Activated naive CD4-positive, alpha-beta T cell treated with anti-CD3 and anti-CD28 coated beads for 36 hours (primary cell): ENCODE measurements around the gene L1CAM. TPM values are rescaled to one million over a fixed set of nuclear protein-coding genes. Genes with fewer than 3 reads are reported as not detected.

Experiments
- CTCF ChIA-PET: fragments of 350-600 bp; sonication (Branson Sonifier 250); formaldehyde crosslinking; loops from one replicate; lab custom pipeline; 2021; ENCODE audit warnings: antibody characterized with exemption; lab: Charles Lee
- DNase-seq: peaks from one replicate; pipeline ENCODE4 v3.0.0-alpha.2; 2020
- H3K27ac Mint-ChIP-seq: one replicate; pipeline ENCODE4 v1.8.0; 2021; ENCODE audit warnings: mild to moderate bottlenecking, mixed read lengths
- H3K27me3 Mint-ChIP-seq: one replicate; pipeline ENCODE4 v1.8.0; 2021; ENCODE audit warnings: low read depth, mixed read lengths
- H3K36me3 Mint-ChIP-seq: one replicate; pipeline ENCODE4 v1.8.0; 2021; ENCODE audit warnings: low read depth, mixed read lengths
- H3K4me1 Mint-ChIP-seq: one replicate; pipeline ENCODE4 v1.8.0; 2021; ENCODE audit warnings: low read depth, mixed read lengths
- H3K4me3 Mint-ChIP-seq: one replicate; pipeline ENCODE4 v1.8.0; 2021; ENCODE audit warnings: mild to moderate bottlenecking, moderate library complexity, mixed read lengths
- H3K9me3 Mint-ChIP-seq: one replicate; pipeline ENCODE4 v1.8.0; 2021; ENCODE audit warnings: mixed read lengths
- intact Hi-C: fragments of 100-400 bp; cut with micrococcal nuclease; formaldehyde crosslinking; loops from one replicate; pipeline ENCODE4 v1.15.1; 2023
- total RNA-seq, 2 experiments: library from RNA; stranded (reverse); gene quantifications; one replicate each; pipeline ENCODE4 v1.2.3, GENCODE V29; 2021

The L1CAM gene
- total RNA-seq, 2 experiments from 2014 or later = 0.40 to 0.57 TPM

DNA sequence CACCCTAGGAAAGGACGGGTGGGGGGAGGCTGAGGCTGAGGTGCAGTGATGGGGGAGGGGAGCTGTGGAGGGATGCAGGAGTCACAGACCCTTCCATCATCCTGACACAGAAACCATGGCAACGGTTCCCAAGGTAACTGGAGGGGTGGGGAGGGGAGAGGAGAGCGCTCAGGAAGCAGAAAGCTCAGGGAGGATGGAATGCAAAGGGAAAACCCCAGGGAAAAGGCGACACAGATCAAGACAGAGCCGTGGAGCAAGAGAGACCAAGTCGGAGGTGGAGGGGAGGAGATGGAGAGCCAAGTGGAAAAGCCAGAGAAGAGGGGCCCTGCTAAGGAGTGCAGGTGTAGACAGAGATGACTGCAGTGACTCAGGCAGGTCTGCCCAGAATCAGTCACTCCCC, 14.5 kb downstream of the L1CAM start:
- Mint-ChIP-seq H3K9me3 (no peaks in the 10 kb centered on the region), H3K27me3 (peaks cover 4% of the 10 kb centered on the region), H3K36me3 (no peaks in the 10 kb centered on the region), H3K4me3 (no peak overlapping the region), H3K27ac (no peak overlapping the region), H3K4me1 (peaks cover 4% of the 10 kb centered on the region)
- intact Hi-C loops = no loop called here
- CTCF ChIA-PET = no interaction called here
- DNase-seq = no peak

DNA sequence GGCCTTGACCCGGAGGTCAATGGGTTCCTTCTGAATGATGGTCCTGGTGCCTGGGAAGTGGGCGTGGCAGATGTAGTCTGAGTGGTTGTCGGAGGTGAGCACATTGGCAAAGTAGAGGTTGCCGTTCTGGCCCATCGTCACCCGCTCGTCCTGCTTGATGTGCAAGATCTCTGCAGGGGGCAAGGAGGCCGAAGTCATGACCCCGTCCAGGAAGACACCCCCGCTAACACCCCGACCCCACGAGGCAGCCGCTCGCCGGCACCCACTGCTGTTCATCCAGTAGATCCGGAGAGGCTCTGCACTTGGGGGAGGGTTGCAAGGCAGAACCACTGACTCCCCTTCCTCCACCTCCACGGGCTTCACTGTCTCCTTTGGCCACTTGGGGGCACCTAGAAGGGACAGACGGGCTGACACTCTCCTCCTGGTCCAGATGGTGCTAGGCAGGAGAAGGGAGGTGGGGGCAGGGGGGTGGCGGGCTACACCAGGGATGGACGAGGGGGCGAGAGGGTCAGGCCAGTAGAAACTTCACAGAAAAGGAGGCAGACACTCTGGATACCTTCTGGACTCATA, 15.1 kb downstream of the L1CAM start:
- DNase-seq = no peak
- intact Hi-C loops = no loop called here
- H3K4me3 Mint-ChIP-seq = no peak overlapping the region
- no peaks in the 10 kb centered on the region for H3K9me3 Mint-ChIP-seq
- CTCF ChIA-PET = no interaction called here
- no peaks in the 10 kb centered on the region for H3K36me3 Mint-ChIP-seq
- no peaks in the 10 kb centered on the region for H3K4me1 Mint-ChIP-seq
- no peaks in the 10 kb centered on the region for H3K27me3 Mint-ChIP-seq
- H3K27ac Mint-ChIP-seq = no peak overlapping the region

DNA sequence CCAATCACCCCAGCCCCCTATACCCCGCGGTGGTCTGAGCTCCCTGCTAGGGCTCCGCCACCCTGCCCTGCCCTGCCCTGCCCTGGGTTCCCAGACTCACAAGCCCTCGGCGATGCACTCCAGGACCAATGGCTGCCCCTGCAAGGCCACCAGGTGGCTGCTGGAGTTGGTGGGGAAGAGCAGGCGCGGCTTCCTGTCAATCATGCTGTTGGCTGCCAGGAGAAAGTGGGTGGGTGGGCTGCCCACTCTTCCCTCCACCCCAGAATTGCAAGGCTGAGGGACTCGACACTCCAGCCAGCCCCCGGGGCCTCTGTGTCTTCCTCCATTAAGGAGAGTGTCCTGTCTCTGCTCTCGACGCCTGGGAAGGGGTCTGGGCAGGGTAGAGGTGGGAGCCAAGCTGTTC, 15.7 kb downstream of the L1CAM start:
- Mint-ChIP-seq H3K4me3 (no peak overlapping the region), H3K27me3 (no peaks in the 10 kb centered on the region), H3K27ac (no peak overlapping the region), H3K9me3 (no peaks in the 10 kb centered on the region), H3K4me1 (no peaks in the 10 kb centered on the region), H3K36me3 (no peaks in the 10 kb centered on the region)
- CTCF ChIA-PET = no interaction called here
- intact Hi-C loops = no loop called here
- DNase-seq = no peak

DNA sequence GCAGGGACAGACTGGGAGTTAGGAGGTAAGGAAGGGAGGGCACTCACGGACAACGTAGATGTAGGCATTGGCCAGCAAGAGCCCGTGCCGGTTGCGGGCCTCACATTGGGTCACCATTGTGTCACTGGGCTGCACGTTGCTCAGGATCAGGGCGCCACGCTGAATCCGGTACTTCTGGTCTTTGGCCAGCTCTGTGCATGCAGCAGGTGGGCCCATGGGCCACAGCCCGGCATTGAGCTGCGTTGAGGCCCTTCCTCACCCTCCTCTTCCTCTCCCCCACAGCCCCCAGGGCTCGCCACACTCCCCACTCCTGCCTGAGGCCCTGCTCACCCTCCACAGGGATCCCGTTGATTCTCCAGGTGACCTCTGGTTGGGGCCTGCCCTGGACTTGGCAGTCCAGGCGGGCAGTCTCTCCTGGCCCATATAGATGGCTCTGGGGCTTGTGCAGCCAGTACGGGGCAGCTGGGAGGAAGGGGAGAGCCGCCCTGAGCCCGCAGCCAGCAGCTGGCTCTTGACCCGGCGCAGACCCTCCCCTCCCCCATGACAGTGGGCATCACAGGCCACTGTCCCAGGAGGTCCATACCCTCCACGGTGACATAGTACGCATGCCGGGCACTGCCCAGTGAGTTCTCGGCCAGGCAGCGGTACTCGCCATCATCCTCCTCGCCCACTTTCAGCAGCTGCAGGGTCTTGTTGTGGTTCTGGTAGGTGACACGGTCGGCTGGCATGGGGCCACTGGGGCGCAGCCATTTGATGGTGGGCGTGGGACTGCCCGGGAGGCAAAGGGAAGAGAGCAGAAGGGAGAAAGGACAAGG, 16.3 kb downstream of the L1CAM start:
- no peaks in the 10 kb centered on the region for H3K4me1 Mint-ChIP-seq
- H3K9me3 Mint-ChIP-seq = no peaks in the 10 kb centered on the region
- intact Hi-C loops = no loop called here
- no peak for DNase-seq
- H3K27ac Mint-ChIP-seq = no peak overlapping the region
- H3K27me3 Mint-ChIP-seq = no peaks in the 10 kb centered on the region
- no peak overlapping the region for H3K4me3 Mint-ChIP-seq
- no peaks in the 10 kb centered on the region for H3K36me3 Mint-ChIP-seq
- CTCF ChIA-PET = interaction anchor here (0.5 kb wide), 1 partner anchor 75 kb away, joined by 3 read pairs; no protein-coding TSS in a partner anchor

DNA sequence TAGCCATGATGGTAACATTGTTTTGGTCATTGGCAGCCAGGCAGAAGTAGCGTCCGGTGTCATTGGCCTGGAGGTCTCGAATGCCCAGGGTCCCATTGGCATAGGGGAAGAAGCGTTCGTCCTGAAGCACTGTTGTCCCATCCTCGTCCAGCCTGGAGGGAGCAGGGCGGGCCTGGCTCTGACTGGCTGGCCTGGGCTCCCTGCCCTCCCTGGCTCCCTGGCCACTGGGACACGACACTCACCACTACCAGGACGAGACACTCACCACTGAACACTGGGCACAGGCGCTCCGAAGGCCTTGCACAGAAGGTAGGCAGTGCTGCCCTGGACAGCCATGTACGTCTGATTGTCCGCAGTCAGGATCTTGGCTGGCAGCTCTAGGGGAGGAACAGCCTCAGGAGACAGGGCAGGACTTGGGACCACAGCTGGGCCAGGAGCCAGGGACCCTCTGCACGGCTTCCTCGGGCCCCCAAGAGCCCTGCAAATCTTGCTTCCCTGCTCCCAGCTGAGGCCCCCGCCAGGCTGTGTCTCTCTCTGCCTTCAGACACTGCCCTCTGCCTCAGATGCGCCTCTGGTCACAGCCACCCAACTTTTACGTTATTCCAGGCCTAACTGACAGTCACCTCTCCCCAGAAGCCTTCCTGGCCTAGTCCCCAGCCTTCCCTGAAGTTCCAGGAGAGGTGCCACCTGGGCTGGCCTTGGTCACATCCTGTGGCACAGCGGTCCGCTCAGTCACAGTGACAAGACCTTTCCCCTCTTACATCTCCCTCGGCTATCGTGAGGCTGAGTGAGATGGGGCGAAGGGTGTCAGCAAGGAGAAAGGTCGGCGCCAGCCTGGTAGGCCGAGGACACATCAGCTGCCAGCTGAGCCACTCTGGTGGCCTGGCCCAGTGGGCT, 17.1 kb downstream of the L1CAM start:
- no peaks in the 10 kb centered on the region for H3K36me3 Mint-ChIP-seq
- H3K4me3 Mint-ChIP-seq = no peak overlapping the region
- intact Hi-C loops = no loop called here
- no peaks in the 10 kb centered on the region for H3K27me3 Mint-ChIP-seq
- DNase-seq = no peak
- H3K27ac Mint-ChIP-seq = no peak overlapping the region
- H3K9me3 Mint-ChIP-seq = no peaks in the 10 kb centered on the region
- no peaks in the 10 kb centered on the region for H3K4me1 Mint-ChIP-seq
- CTCF ChIA-PET = interaction anchor here (0.5 kb wide), 1 partner anchor 76 kb away, joined by 3 read pairs; no protein-coding TSS in a partner anchor

DNA sequence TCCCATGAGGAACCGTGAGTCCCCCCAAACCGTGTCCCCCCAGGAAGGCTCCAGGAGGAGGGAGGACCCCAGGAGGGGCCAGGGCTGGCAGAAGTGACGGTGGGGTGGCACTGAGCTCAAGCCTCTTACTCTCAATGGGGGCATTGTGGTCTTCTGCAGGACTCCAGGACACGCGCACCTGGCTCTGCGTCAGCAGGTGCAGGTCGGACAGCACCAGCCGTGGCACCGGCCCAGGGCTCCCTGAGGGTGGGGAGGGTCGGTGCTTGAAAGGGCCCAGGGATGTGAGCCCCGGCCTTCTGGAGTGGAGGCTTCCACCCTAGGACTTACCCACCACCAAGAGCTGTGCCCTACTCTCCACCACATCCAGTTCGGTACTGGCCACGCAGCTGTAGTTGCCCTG, 18.3 kb downstream of the L1CAM start:
- Mint-ChIP-seq H3K4me1 (no peaks in the 10 kb centered on the region), H3K4me3 (no peak overlapping the region), H3K27ac (no peak overlapping the region), H3K9me3 (no peaks in the 10 kb centered on the region), H3K36me3 (no peaks in the 10 kb centered on the region), H3K27me3 (no peaks in the 10 kb centered on the region)
- no peak for DNase-seq
- intact Hi-C loops = no loop called here
- CTCF ChIA-PET = interaction anchor here (0.6 kb wide), 1 partner anchor 33 kb away, joined by 3 read pairs; no protein-coding TSS in a partner anchor

DNA sequence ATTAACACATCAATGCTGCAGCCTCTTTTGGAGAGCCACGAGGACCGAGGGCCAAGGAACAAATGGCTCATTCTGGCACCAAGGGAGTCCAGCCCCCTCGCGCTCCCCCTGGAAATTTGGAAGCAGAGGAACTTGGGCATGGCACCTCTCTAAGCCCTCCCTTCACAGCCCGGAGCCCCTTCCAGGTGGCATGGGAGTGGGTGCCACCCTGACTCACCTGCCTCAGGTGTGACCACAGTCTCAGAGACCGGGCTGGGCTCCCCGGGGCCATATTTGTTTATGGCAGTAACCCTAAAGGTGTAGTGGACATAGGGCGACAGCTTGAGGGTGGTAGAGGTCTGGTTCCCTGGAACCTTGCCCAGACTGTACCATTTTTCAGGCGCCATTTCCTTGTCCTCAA, 18.8 kb downstream of the L1CAM start:
- no peaks in the 10 kb centered on the region for H3K4me1 Mint-ChIP-seq
- CTCF ChIA-PET = interaction anchor here (0.6 kb wide), 1 partner anchor 34 kb away, joined by 3 read pairs; no protein-coding TSS in a partner anchor
- H3K4me3 Mint-ChIP-seq = no peak overlapping the region
- H3K36me3 Mint-ChIP-seq = no peaks in the 10 kb centered on the region
- H3K27me3 Mint-ChIP-seq = no peaks in the 10 kb centered on the region
- no peaks in the 10 kb centered on the region for H3K9me3 Mint-ChIP-seq
- no peak overlapping the region for H3K27ac Mint-ChIP-seq
- intact Hi-C loops = no loop called here
- DNase-seq = no peak

DNA sequence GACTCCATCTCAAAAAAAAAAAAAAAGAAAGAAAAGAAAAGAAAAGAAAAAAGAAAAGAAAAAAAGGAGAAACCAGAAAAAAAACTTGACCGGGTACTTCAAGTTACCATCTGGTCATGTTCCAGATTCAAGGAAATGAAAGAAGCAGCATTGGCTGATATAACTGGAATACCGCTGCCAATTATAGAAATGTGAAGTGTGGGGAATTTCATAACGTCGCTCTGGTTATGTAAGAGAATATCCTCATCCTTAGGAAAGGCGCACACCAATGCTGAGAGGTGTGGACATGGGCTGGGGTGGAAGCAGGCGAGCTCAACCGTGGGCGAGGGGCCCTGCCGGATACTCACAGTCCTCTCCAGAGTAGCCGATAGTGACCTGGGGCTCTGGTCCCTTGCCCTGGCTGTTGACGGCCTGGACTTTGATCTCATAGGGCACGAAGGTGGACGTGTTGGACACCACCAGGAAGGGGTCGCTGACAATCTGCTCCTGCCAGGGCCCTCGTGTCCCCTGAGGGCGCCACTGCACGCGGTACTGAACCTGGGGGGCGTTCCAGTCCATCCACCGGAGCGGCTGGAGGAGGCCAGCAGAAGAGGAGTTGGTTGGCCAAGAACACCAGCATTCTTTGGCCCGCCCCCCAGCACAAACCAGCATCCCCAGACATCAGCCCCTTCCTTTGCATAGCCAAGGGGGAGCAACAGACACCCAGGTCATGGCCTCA, 19.5 kb downstream of the L1CAM start:
- Mint-ChIP-seq H3K4me3 (no peak overlapping the region), H3K9me3 (no peaks in the 10 kb centered on the region), H3K27ac (no peak overlapping the region), H3K27me3 (no peaks in the 10 kb centered on the region), H3K36me3 (no peaks in the 10 kb centered on the region), H3K4me1 (no peaks in the 10 kb centered on the region)
- intact Hi-C loops = no loop called here
- CTCF ChIA-PET = interaction anchor here (0.6 kb wide), 1 partner anchor 33 kb away, joined by 3 read pairs; no protein-coding TSS in a partner anchor
- no peak for DNase-seq

DNA sequence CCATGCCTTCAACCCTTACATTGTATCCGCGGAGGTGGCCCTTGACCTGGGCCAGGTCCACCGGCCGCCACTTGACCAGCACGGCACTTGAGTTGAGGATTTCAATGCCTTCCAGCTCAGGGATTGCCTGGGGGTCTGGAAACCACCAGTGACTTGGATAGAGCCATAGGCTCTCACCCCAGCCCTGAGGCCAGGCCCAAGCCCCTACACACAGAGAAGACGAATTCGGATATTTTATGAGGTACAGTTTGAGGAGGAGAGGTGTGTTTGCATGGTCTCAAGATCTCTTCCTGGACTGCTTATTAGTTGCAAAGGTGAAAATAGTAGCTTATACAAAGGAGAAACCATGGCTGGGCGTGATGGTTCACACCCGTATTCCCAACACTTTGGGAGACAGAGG, 20.3 kb downstream of the L1CAM start:
- H3K9me3 Mint-ChIP-seq = no peaks in the 10 kb centered on the region
- H3K36me3 Mint-ChIP-seq = no peaks in the 10 kb centered on the region
- CTCF ChIA-PET = no interaction called here
- intact Hi-C loops = no loop called here
- no peak overlapping the region for H3K4me3 Mint-ChIP-seq
- DNase-seq = no peak
- no peaks in the 10 kb centered on the region for H3K27me3 Mint-ChIP-seq
- no peak overlapping the region for H3K27ac Mint-ChIP-seq
- H3K4me1 Mint-ChIP-seq = no peaks in the 10 kb centered on the region

DNA sequence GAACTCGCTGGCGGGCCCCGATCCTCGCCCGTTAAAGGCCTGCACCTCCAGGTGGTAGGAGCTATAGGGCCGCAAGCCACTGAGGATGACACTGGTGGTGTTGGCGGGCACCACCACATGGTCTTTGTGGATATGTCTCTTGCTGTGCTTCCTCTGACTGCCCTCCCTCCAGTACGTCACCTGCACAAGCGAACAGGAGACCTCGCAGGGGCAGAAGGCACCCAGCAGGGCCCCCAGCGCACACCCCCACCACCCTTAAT, 20.7 kb downstream of the L1CAM start:
- Mint-ChIP-seq H3K27ac (no peak overlapping the region), H3K36me3 (no peaks in the 10 kb centered on the region), H3K4me3 (no peak overlapping the region), H3K9me3 (no peaks in the 10 kb centered on the region), H3K4me1 (no peaks in the 10 kb centered on the region), H3K27me3 (no peaks in the 10 kb centered on the region)
- CTCF ChIA-PET = no interaction called here
- intact Hi-C loops = no loop called here
- no peak for DNase-seq

DNA sequence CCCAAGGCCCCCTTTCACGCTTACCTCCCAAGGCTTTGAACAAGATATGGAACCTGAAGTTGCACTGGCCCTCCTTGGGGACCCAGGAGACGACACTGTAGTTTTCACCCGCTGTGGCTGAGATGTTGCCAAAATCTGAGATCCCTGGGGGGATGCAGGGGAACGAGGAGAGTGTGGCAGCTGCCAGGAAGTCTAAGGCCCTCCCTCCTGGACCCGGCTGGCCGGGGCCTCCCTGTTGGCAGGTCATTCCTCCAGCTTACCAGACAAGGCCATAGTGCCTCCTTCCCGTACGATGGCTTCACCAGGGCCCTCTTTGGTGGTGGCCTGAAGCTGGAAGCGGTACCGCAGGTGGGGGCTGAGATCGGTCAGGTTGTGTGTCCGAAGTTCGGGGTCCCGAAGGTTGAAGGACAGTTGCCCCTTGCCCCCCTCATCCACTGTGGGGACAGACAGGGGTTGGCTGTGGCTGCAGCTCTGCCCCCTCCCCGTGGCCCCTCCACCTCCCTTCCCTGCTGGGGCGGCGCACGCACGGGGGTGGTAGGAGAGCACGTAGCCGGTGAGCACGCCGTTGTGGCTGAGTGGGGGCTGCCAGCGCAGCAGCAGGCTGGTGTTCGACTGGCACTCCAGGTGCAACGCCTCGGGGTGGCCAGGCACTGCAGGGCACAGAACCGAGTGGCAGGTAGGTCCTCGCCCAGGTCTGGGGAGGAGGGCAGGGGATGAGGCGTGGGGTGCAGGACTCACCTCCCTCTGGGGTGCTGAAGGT, 21.2 kb downstream of the L1CAM start:
- H3K4me3 Mint-ChIP-seq = no peak overlapping the region

More for the DNA sequence above, 21.2 kb downstream of the L1CAM start:
- DNase-seq = no peak
- Mint-ChIP-seq H3K27ac (no peak overlapping the region), H3K36me3 (no peaks in the 10 kb centered on the region), H3K27me3 (no peaks in the 10 kb centered on the region), H3K9me3 (no peaks in the 10 kb centered on the region), H3K4me1 (no peaks in the 10 kb centered on the region)
- intact Hi-C loops = no loop called here
- CTCF ChIA-PET = no interaction called here
